Activated CD4-positive, alpha-beta T cell treated with anti-CD3 and anti-CD28 coated beads, Interleukin-2, amount 10 ng/mL, durations not matched to agents 24 days and 14 days (primary cell): ENCODE measurements around the gene TBX5. TPM values are rescaled to one million over a fixed set of nuclear protein-coding genes. Genes with fewer than 3 reads are reported as not detected.
A peak's percentile ranks its signal among the peaks of the same experiment; 100 is the strongest.

Experiments
- DNase-seq: peaks from one replicate; pipeline ENCODE4 v3.0.0; 2022
- H3K27ac Mint-ChIP-seq: one replicate; pipeline ENCODE4 v1.8.0; 2022; ENCODE audit warnings: mild to moderate bottlenecking, mixed read lengths
- H3K27me3 Mint-ChIP-seq: one replicate; pipeline ENCODE4 v1.8.0; 2022; ENCODE audit warnings: mixed read lengths
- H3K36me3 Mint-ChIP-seq: one replicate; pipeline ENCODE4 v1.8.0; 2022; ENCODE audit warnings: low read depth, mild to moderate bottlenecking, mixed read lengths
- H3K4me1 Mint-ChIP-seq: one replicate; pipeline ENCODE4 v1.8.0; 2021; ENCODE audit warnings: mixed read lengths
- H3K4me3 Mint-ChIP-seq: one replicate; pipeline ENCODE4 v1.8.0; 2022; ENCODE audit warnings: mild to moderate bottlenecking, moderate library complexity, mixed read lengths
- H3K9me3 Mint-ChIP-seq: one replicate; pipeline ENCODE4 v1.8.0; 2021; ENCODE audit warnings: mixed read lengths
- intact Hi-C: fragments of 100-400 bp; cut with micrococcal nuclease; formaldehyde crosslinking; loops from one replicate; pipeline ENCODE4 v1.15.1; 2023
- total RNA-seq: library from RNA; stranded (reverse); gene quantifications from 2 replicates; pipeline ENCODE4 v1.2.3, GENCODE V29; 2022

TBX5 gene
- total RNA-seq, 1 donor from 2014 or later, result not detected

DNA sequence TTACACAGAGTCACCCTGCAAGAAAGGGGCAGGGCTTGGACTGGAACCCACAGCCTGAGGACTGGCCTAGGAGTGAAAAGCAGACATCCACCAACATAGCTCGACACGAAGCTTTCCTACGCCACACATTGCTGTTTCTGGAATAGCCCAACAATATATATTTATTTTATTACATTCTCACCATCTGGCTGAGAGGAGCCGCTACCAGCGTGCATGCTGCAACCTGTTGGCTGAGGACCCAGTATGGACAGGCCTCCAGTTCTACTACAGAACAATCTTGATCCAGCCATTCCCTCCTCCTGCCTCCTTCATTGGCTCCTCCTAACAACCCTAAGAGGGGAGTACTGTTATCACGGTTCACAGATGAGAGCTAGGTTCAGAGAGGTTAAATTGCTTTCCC is 35.6 kb upstream of the TBX5 start:
- Mint-ChIP-seq H3K4me3 (no peak overlapping the region), H3K36me3 (no peaks in the 10 kb centered on the region), H3K27me3 (peaks cover 80% of the 10 kb centered on the region), H3K9me3 (no peaks in the 10 kb centered on the region), H3K4me1 (peaks cover 1% of the 10 kb centered on the region), H3K27ac (no peak overlapping the region)
- intact Hi-C loops, result loop anchor here (2.0 to 5.0 kb wide), 2 partner anchors 37 to 241 kb away; partner anchors contain the start of gene TBX3
- DNase-seq, result no peak

DNA sequence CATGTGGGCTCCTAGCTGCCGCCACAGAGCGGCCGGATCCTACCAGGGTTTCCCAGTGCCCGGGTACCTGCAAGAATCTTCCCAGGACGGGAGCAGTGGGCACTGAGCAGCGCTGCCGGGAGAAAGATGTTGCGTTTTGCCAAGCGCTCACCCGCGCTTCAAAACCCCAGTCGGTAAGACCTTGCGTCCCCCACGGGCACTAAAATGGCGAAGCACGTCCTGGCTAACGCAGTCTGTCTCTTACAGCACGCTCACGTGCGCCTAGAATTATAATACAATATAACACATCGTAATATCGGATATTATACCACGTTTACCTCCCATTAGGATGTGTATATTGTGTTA is 35.1 kb upstream of the TBX5 start:
- Mint-ChIP-seq H3K36me3 (no peaks in the 10 kb centered on the region), H3K4me1 (peaks cover 1% of the 10 kb centered on the region), H3K27ac (peak overlapping the region; percentile 25), H3K9me3 (no peaks in the 10 kb centered on the region), H3K4me3 (no peak overlapping the region), H3K27me3 (peaks cover 78% of the 10 kb centered on the region)
- no peak for DNase-seq
- intact Hi-C loops, result loop anchor here (2.0 to 5.0 kb wide), 2 partner anchors 36 to 241 kb away; partner anchors contain the start of gene TBX3

DNA sequence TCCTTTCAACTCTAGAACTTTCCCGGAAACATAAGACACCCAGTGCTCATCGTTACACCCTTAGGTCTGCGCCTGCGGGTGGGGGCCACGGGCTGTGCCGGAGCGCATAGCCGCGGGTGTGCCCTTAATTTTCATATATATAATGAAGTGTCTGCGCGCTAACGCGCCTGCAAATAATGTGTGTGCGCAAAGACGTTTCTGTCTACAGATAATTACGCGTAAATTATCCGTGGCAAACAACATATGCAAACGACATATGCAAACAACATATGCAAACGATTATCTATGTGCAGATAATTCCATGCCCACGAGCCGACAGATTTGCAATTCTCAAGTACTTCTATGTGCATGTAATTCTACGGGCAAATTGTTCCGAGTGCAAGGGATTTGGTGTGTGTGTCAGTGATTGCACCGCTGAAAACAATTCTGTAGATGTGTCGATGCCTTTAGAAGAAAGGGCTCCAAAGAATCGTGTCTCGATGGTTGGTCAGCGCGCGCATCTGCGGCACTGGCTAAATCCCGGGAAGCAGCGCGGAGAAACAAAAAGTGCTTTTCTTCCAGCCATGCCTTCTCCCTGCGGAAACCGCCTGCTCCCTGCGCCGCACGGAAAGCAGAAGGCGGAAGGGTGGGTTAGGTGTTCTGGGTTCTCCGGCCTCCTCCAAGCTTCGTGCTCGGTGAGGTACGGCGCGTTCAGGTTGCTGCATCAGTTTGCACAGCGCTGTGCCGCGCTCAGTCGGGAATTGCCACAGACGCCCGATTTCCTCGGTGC is 34.5 kb upstream of the TBX5 start:
- H3K27me3 Mint-ChIP-seq, result peaks cover 72% of the 10 kb centered on the region
- intact Hi-C loops, result loop anchor here (2.0 to 5.0 kb wide), 2 partner anchors 36 to 242 kb away; partner anchors contain the start of gene TBX3
- no peak for DNase-seq
- H3K4me3 Mint-ChIP-seq, result no peak overlapping the region
- peak overlapping the region; percentile 25 for H3K27ac Mint-ChIP-seq
- H3K9me3 Mint-ChIP-seq, result no peaks in the 10 kb centered on the region
- H3K36me3 Mint-ChIP-seq, result no peaks in the 10 kb centered on the region
- peaks cover 1% of the 10 kb centered on the region for H3K4me1 Mint-ChIP-seq

DNA sequence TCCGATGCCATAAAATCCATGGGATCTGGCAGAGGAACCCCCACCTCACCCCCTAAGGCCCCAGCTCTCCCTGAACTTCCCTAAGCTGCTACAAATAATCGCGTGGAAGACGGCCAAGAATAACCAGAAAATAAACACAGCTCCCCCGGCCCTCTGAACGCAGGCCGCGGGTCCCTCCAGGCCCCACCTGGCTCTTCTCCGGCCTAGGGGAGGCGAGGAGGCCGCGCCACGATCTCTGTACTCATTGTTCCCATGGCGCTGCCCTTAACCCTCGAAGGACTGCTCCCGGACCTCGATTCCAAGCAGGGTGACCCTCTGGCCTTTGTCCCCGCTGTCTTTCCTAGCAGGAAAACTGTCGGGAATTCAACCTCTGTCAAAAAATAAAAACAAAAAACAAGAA is 33.9 kb upstream of the TBX5 start:
- Mint-ChIP-seq H3K27ac (peak overlapping the region; percentile 25), H3K4me1 (peaks cover 1% of the 10 kb centered on the region), H3K9me3 (no peaks in the 10 kb centered on the region), H3K4me3 (no peak overlapping the region), H3K36me3 (no peaks in the 10 kb centered on the region), H3K27me3 (peaks cover 67% of the 10 kb centered on the region)
- DNase-seq, result no peak
- intact Hi-C loops, result loop anchor here (2.0 to 5.0 kb wide), 2 partner anchors 35 to 242 kb away; partner anchors contain the start of gene TBX3

DNA sequence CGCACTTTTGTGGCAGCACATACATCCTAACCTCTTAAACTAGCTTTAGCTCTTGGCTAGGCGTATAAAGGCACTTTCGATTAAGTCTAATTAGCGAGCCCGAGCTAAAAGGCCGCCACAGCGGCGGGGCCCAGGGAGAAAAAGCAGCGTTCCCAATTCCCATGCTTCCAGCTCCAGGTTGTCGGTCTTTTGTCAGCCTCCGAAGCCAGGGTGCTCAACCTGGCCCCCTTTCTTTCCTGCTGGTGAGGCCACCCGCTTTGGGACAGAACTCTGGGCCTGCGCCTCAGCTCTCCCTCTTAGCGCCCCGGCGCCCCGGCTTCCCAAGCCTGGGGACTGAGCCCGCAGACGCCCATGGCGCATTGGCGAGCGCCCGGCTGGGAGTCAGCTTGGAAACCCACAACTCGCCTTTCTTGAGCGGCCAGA is 33.3 kb upstream of the TBX5 start:
- no peak for DNase-seq
- Mint-ChIP-seq H3K4me1 (no peaks in the 10 kb centered on the region), H3K27ac (no peak overlapping the region), H3K27me3 (peaks cover 62% of the 10 kb centered on the region), H3K36me3 (no peaks in the 10 kb centered on the region), H3K4me3 (no peak overlapping the region), H3K9me3 (no peaks in the 10 kb centered on the region)
- intact Hi-C loops, result no loop called here

DNA sequence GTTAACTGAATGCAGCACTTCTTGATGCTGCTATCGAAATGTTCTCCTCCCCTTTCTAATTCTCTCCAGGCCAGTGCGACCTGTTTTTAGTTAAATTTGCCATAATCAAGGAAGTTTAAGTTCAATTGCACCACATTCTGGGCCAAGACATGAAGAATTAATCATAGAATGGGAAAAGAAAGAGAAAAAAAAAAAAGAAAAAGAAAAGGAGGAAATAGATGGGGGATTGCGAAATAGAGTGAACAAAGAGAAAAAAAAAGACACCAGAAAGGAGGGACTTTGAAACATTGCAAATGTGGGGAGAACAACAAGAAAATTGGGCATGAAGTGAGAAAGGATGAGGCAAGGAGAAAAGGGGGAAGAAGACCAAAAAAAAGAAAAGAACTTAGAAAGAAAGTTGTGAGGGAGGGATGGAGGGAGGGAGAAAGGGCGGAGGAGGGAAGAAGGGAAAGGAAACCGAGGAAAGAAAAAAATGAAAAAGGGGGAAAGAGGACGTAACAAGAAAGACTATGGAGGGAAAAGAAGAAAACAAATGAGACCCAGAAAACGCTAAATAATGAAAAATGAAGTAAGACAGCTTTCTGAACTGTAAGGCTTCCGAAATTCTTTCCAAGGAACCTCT is 32.8 kb upstream of the TBX5 start:
- no peak for DNase-seq
- Mint-ChIP-seq H3K27me3 (peaks cover 58% of the 10 kb centered on the region), H3K27ac (no peak overlapping the region), H3K4me3 (no peak overlapping the region), H3K4me1 (no peaks in the 10 kb centered on the region), H3K36me3 (no peaks in the 10 kb centered on the region), H3K9me3 (no peaks in the 10 kb centered on the region)
- intact Hi-C loops, result no loop called here

DNA sequence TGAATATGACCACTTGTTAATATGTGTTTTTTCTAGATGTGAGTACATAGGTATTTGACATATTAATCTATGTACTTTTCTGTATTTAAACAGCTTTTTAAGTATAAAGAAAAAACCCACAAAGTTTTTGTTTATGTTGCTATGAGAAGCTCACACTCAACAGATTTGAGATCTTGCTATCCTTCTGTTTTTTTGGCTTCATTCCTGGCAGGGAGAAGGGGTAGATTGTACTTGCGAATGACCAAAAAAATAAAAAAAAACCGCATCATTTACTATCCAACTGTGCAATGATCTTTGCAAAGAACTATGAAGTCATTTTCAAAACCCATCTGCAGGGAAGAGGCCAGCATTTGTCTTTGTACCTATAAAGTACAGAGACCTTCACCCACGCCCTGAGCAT is 28.4 kb upstream of the TBX5 start:
- no peaks in the 10 kb centered on the region for H3K36me3 Mint-ChIP-seq
- no peaks in the 10 kb centered on the region for H3K4me1 Mint-ChIP-seq
- no peaks in the 10 kb centered on the region for H3K9me3 Mint-ChIP-seq
- H3K27me3 Mint-ChIP-seq, result peaks cover 23% of the 10 kb centered on the region
- no peak for DNase-seq
- H3K4me3 Mint-ChIP-seq, result no peak overlapping the region
- intact Hi-C loops, result no loop called here
- H3K27ac Mint-ChIP-seq, result no peak overlapping the region

DNA sequence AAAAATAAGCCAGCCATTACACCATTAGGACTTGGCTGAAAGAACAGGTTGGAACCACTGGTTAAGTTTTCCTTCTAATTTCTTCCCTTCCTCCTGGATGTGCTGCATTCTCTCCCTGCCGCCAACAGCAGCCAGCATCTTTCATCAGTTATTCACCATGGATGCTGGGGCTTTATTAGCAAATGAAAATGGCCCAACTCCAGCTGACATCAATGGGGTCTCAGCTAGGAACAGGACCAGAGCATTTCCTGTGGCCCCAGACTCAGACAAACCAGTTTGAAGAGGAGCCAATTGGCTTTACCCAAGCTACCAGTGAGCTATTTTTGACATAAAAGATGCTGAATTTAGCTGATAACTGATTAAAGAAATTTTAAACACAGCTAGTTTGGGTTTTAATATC is 26.0 kb upstream of the TBX5 start:
- Mint-ChIP-seq H3K27ac (no peak overlapping the region), H3K27me3 (peaks cover 8% of the 10 kb centered on the region), H3K4me3 (no peak overlapping the region), H3K4me1 (no peaks in the 10 kb centered on the region), H3K36me3 (no peaks in the 10 kb centered on the region), H3K9me3 (no peaks in the 10 kb centered on the region)
- intact Hi-C loops, result no loop called here
- no peak for DNase-seq

DNA sequence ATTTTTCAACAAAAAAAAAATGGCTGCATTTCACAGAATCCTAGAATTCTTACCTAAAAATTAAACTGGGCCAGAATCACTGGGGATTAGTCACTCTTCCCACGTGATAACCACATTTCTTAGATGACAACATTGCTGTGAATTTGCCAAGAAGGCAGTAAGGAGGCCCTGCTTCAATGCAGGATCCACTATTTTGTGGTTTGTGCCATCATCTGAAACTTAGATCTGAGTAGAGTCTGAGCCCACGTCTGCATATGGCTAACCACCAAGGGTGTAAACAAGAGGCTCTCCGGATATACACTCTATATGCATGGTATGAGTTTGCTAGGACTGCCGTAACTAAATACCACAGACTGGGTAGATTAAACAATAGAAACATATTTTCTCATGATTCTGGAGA is 24.4 kb upstream of the TBX5 start:
- H3K9me3 Mint-ChIP-seq, result no peaks in the 10 kb centered on the region
- no peak overlapping the region for H3K27ac Mint-ChIP-seq
- H3K4me3 Mint-ChIP-seq, result no peak overlapping the region
- H3K27me3 Mint-ChIP-seq, result peaks cover 4% of the 10 kb centered on the region
- intact Hi-C loops, result no loop called here
- H3K4me1 Mint-ChIP-seq, result no peaks in the 10 kb centered on the region
- H3K36me3 Mint-ChIP-seq, result no peaks in the 10 kb centered on the region
- DNase-seq, result no peak

DNA sequence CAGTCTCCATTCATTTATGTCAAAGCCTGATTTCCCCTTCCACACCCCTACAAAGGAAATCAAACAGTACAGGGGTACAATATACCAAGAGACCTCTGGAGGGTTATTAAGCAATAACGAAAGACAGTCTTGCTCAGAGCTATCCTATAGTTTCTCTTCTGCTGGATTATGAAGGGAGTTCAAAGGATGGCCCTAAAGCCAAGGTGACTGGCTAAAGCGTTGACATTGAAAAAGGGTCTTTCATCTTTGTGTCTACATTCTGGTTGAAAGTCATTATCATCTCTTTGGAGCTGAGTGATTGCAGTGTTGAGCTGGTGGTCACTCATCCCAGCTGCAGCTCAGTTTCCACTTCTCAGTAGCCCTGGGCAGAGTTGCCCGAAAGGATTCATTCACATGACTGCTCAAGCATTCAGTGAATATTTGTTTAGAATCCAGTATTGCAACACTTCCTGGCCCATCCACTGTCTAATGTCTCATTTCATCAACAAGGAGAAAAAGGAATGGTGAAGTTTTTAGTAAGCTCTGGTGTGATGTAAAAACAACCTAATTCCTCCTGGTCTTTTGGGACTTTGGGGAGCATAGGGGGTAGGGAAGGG is 19.2 kb upstream of the TBX5 start:
- DNase-seq, result no peak
- H3K9me3 Mint-ChIP-seq, result no peaks in the 10 kb centered on the region
- no peaks in the 10 kb centered on the region for H3K4me1 Mint-ChIP-seq
- H3K27ac Mint-ChIP-seq, result no peak overlapping the region
- no peak overlapping the region for H3K4me3 Mint-ChIP-seq
- intact Hi-C loops, result no loop called here
- no peaks in the 10 kb centered on the region for H3K36me3 Mint-ChIP-seq
- H3K27me3 Mint-ChIP-seq, result no peaks in the 10 kb centered on the region

DNA sequence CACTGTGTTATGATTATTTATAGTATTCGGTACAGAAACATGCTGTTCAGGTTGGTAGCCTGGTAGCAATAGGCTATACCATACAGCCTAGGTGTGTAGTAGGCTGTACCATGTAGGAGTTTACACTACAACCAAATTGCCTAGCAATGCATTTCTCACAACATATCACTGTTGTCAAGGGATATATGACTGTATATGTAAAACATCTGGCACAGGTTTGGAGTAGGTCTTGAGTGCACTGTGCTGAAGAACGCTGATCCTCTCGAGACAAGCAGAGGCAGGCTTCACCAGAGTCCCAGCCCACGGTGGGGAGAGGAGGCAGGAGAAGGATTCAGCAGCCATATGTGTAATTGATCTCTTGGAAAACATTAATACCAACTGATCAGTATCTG is 15.0 kb upstream of the TBX5 start:
- no peaks in the 10 kb centered on the region for H3K4me1 Mint-ChIP-seq
- no peak overlapping the region for H3K27ac Mint-ChIP-seq
- no peak overlapping the region for H3K4me3 Mint-ChIP-seq
- H3K36me3 Mint-ChIP-seq, result no peaks in the 10 kb centered on the region
- DNase-seq, result no peak
- no peaks in the 10 kb centered on the region for H3K9me3 Mint-ChIP-seq
- intact Hi-C loops, result no loop called here
- peaks cover 8% of the 10 kb centered on the region for H3K27me3 Mint-ChIP-seq

DNA sequence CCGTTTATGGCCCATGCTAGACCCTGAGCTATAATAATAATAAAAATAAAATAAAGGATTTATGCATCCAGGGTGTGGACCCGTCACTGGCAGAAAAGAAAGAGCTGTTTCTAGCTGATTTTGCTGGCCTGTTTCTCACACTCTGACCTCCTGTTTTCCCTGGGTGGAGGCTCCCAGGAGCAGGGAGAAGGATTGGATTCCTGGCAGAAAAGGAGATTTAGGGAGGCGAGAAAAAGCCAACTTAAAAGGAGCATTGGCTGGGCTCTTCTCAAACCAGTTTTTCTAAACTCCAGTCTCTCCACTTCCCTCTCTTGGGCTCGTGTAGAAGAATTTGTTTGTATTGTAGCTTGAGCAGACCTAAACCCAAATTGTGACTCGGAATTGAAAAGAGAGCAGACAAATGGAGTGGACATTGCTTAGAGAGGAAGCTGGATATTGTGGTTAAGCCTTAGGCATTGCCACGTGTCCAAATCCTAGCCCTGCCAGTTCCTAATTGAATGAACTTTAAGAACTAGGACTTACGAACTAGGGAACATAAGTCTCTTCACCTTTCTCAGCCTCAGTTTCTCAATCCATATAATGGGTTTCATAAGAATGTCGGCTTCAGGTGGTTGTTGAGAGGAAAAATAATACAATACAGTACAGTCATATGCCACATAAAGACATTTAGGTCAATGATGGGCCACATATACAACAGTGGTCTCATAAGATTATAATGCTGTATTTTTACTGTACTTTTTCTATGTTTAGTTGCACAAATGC is 14.4 kb upstream of the TBX5 start:
- H3K27me3 Mint-ChIP-seq, result peaks cover 8% of the 10 kb centered on the region
- DNase-seq, result no peak
- no peak overlapping the region for H3K27ac Mint-ChIP-seq
- H3K4me1 Mint-ChIP-seq, result no peaks in the 10 kb centered on the region
- H3K9me3 Mint-ChIP-seq, result no peaks in the 10 kb centered on the region
- intact Hi-C loops, result no loop called here
- no peaks in the 10 kb centered on the region for H3K36me3 Mint-ChIP-seq
- H3K4me3 Mint-ChIP-seq, result no peak overlapping the region

DNA sequence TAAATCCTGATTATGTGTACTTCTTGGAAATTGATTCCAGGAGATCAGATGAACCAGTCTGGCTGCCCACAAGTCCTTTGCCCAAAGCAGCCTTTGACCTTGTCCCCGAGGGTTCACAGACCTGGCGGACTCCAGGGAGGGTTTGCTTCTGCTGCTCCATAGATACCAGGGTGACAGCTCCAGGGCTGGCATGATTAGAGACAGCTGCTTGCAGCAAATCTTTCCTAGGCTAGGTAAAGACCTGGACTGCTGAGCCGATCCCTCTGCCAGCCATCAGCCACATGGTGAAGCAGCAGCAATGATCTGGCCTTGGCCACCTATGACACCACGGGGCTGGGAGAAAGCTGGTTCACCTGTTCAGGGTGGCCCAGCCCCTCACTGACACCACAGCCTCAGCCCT is 10.1 kb upstream of the TBX5 start:
- Mint-ChIP-seq H3K4me3 (no peak overlapping the region), H3K4me1 (no peaks in the 10 kb centered on the region), H3K27me3 (peaks cover 45% of the 10 kb centered on the region), H3K9me3 (no peaks in the 10 kb centered on the region), H3K27ac (no peak overlapping the region), H3K36me3 (no peaks in the 10 kb centered on the region)
- no peak for DNase-seq
- intact Hi-C loops, result no loop called here

DNA sequence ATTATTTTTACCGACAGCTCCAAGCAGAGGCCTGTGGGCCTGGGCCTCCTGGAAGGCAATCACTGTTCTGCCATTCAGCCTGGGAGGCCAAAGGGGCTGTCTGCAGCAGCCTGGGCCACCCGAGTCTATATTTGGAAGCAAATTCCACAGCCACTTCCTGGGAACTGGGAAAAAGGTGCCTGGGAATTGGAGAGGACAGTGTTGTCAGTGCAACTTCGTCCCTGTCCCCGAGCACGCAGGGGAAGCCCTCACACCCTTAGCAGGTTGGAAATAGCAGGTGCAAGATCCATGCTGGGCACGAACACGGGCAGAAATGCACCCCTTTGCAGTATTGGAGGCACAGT is 9.6 kb upstream of the TBX5 start:
- intact Hi-C loops, result no loop called here
- Mint-ChIP-seq H3K27ac (no peak overlapping the region), H3K4me3 (no peak overlapping the region), H3K9me3 (peaks cover under 1% of the 10 kb centered on the region), H3K4me1 (no peaks in the 10 kb centered on the region), H3K36me3 (peaks cover under 1% of the 10 kb centered on the region), H3K27me3 (peaks cover 51% of the 10 kb centered on the region)
- no peak for DNase-seq
